GM12878 (cell line): ENCODE measurements around the gene EPN3.

Experiments used
- ATF3 ChIP-seq: IDR thresholded peaks from 2 replicates; pipeline ENCODE4 v1.6.1; 2011; ENCODE audit warnings: low read depth, mild to moderate bottlenecking, low read length, moderate library complexity, borderline replicate concordance; ENCODE audit errors: extremely low read depth
- BCL3 ChIP-seq: IDR thresholded peaks from 2 replicates; pipeline ENCODE4 v1.6.1; 2011; ENCODE audit warnings: borderline replicate concordance, low read depth, mild to moderate bottlenecking, moderate library complexity, low read length; ENCODE audit not compliant: insufficient read depth, poor library complexity, severe bottlenecking
- CTCF ChIP-seq, 3 experiments: IDR thresholded peaks in 2 of 3; conservative IDR thresholded peaks in 1 of 3; 2 replicates each; pipeline ENCODE4 v1.5.1; 2011; ENCODE audit warnings: low read depth in 3 of 3, low read length in 3 of 3, mild to moderate bottlenecking in 3 of 3, control low read depth in 2 of 3, moderate library complexity in 2 of 3, inconsistent platforms in 1 of 3, mixed read lengths in 1 of 3; ENCODE audit not compliant: control insufficient read depth in 2 of 3, insufficient read depth in 1 of 3; ENCODE audit errors: extremely low read depth in 1 of 3
- E2F4 ChIP-seq: IDR thresholded peaks from 2 replicates; pipeline ENCODE4 v1.6.1; 2012; ENCODE audit warnings: low read depth, low read length, improper control_type of control experiment
- EZH2 ChIP-seq: IDR thresholded peaks from 2 replicates; pipeline ENCODE4 v1.6.1; 2012; ENCODE audit warnings: low read depth, mild to moderate bottlenecking, control low read depth, inconsistent platforms, low read length, borderline replicate concordance; ENCODE audit not compliant: control insufficient read depth
- MEF2A ChIP-seq: IDR thresholded peaks from 2 replicates; pipeline ENCODE4 v1.6.1; 2011; ENCODE audit warnings: low read depth, mild to moderate bottlenecking, low read length, moderate library complexity; ENCODE audit not compliant: insufficient read depth
- POLR2AphosphoS5 ChIP-seq: IDR thresholded peaks from 2 replicates; pipeline ENCODE4 v1.6.1; 2011; ENCODE audit warnings: mild to moderate bottlenecking, low read length, inconsistent platforms
- RAD21 ChIP-seq: IDR thresholded peaks from 2 replicates; pipeline ENCODE4 v1.6.1; 2011; ENCODE audit warnings: mild to moderate bottlenecking, low read depth, low read length, moderate library complexity; ENCODE audit not compliant: insufficient read depth
- SMAD1 ChIP-seq: fragments of 450-650 bp; IDR thresholded peaks from 2 replicates; pipeline ENCODE4 v1.6.1; 2018; ENCODE audit warnings: mild to moderate bottlenecking, low read depth; ENCODE audit not compliant: partially characterized antibody
- TF ChIP-seq, protein P1 (sequence below): IDR thresholded peaks from 2 replicates; pipeline ENCODE4 v1.6.1; 2011; ENCODE audit warnings: low read depth, low read length, improper control_type of control experiment, borderline replicate concordance
- TF ChIP-seq, protein P2 (sequence below): IDR thresholded peaks from 2 replicates; pipeline ENCODE4 v1.6.1; 2012; ENCODE audit warnings: improper control_type of control experiment, low read depth, low read length; ENCODE audit not compliant: insufficient replicate concordance
- TF ChIP-seq, protein P3 (sequence below): fragments of 450-650 bp; IDR thresholded peaks from 2 replicates; pipeline ENCODE4 v1.6.1; 2018; ENCODE audit warnings: borderline replicate concordance, mild to moderate bottlenecking; ENCODE audit not compliant: partially characterized antibody

DNA sequence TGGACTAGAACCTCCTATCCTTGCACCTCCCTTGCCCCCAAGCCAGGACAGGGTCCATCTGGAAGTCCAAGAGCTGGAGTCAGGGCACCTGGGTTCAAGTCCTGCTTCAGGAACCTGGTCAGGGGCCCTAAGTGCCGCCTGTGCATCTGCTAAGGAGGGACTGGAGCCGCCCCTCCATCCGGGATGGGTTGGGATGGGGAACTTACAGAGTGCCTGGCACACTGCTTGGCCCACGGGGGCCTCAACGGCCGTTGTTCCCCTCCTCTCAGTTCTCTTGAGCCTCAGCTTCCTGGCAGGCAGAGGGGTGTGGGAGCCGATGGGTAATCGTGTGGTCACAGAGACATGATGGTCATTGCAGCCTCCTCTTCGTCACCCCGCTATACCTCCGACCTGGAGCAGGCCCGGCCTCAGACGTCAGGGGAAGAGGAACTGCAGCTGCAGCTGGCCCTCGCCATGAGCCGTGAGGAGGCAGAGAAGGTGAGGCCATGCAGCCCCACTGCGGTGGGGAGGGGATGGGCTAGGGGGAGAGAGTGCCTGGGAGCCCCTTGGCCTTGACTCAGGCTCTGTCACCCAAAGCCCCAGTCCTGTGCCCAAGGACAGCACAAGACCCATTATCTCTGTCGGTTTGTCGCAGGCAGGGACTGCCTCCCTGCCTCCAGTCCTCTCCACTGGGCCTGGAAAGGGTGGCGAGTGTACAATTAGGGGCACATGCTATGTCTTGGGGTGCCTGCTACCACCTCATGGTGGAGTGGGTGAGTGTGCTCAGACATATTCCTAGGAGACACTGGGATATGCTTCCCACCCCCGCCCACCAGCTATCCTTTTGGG is 5.4 kb downstream of the EPN3 start:
- TF ChIP-seq CTCF (IDR thresholded peaks at IDR 0.05 in 2 of 3, conservative IDR thresholded peaks at IDR 0.05 in 1 of 3; ENCODE audit: control insufficient read depth in 2 of 3, extremely low read depth in 1 of 3, insufficient read depth in 1 of 3, low read depth in 3 of 3, low read length in 3 of 3), result no peak
- TF ChIP-seq, protein P1, sequence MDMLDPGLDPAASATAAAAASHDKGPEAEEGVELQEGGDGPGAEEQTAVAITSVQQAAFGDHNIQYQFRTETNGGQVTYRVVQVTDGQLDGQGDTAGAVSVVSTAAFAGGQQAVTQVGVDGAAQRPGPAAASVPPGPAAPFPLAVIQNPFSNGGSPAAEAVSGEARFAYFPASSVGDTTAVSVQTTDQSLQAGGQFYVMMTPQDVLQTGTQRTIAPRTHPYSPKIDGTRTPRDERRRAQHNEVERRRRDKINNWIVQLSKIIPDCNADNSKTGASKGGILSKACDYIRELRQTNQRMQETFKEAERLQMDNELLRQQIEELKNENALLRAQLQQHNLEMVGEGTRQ, result no peak
- no peak for TF ChIP-seq MEF2A
- no peak for TF ChIP-seq EZH2
- TF ChIP-seq, protein P2, sequence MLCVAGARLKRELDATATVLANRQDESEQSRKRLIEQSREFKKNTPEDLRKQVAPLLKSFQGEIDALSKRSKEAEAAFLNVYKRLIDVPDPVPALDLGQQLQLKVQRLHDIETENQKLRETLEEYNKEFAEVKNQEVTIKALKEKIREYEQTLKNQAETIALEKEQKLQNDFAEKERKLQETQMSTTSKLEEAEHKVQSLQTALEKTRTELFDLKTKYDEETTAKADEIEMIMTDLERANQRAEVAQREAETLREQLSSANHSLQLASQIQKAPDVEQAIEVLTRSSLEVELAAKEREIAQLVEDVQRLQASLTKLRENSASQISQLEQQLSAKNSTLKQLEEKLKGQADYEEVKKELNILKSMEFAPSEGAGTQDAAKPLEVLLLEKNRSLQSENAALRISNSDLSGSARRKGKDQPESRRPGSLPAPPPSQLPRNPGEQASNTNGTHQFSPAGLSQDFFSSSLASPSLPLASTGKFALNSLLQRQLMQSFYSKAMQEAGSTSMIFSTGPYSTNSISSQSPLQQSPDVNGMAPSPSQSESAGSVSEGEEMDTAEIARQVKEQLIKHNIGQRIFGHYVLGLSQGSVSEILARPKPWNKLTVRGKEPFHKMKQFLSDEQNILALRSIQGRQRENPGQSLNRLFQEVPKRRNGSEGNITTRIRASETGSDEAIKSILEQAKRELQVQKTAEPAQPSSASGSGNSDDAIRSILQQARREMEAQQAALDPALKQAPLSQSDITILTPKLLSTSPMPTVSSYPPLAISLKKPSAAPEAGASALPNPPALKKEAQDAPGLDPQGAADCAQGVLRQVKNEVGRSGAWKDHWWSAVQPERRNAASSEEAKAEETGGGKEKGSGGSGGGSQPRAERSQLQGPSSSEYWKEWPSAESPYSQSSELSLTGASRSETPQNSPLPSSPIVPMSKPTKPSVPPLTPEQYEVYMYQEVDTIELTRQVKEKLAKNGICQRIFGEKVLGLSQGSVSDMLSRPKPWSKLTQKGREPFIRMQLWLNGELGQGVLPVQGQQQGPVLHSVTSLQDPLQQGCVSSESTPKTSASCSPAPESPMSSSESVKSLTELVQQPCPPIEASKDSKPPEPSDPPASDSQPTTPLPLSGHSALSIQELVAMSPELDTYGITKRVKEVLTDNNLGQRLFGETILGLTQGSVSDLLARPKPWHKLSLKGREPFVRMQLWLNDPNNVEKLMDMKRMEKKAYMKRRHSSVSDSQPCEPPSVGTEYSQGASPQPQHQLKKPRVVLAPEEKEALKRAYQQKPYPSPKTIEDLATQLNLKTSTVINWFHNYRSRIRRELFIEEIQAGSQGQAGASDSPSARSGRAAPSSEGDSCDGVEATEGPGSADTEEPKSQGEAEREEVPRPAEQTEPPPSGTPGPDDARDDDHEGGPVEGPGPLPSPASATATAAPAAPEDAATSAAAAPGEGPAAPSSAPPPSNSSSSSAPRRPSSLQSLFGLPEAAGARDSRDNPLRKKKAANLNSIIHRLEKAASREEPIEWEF, result no peak
- no peak for TF ChIP-seq SMAD1
- TF ChIP-seq POLR2AphosphoS5, result no peak
- TF ChIP-seq RAD21, result no peak
- no peak for TF ChIP-seq ATF3
- TF ChIP-seq, protein P3, sequence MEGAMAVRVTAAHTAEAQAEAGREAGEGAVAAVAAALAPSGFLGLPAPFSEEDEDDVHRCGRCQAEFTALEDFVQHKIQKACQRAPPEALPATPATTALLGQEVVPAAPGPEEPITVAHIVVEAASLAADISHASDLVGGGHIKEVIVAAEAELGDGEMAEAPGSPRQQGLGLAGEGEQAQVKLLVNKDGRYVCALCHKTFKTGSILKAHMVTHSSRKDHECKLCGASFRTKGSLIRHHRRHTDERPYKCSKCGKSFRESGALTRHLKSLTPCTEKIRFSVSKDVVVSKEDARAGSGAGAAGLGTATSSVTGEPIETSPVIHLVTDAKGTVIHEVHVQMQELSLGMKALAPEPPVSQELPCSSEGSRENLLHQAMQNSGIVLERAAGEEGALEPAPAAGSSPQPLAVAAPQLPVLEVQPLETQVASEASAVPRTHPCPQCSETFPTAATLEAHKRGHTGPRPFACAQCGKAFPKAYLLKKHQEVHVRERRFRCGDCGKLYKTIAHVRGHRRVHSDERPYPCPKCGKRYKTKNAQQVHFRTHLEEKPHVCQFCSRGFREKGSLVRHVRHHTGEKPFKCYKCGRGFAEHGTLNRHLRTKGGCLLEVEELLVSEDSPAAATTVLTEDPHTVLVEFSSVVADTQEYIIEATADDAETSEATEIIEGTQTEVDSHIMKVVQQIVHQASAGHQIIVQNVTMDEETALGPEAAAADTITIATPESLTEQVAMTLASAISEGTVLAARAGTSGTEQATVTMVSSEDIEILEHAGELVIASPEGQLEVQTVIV, result no peak
- no peak for TF ChIP-seq E2F4
- TF ChIP-seq BCL3, result no peak
